Hematopoietic multipotent progenitor cell treated with erythropoietin and hydrocortisone succinate and interleukin-3 and kit ligand, for 6 days (in vitro differentiated cells): ENCODE measurements around the gene SLC7A7.
A peak's percentile ranks its signal among the peaks of the same experiment; 100 is the strongest.
"Not testable (repeated sequence)": the region's sequence is repeated elsewhere in the genome, so short reads cannot be mapped to it uniquely, and the experiment has no call there.

Experiments
- DNase-seq: peaks from one replicate; pipeline ENCODE4 v3.0.0-alpha.2; 2015

The SLC7A7 gene

GRCh38 chr14:22843123-22843925 lies 28.1 kb upstream of the SLC7A7 start:
- DNase-seq, result no peak

- no peak for DNase-seq
These were observed 27.2 kb upstream of the SLC7A7 start for GRCh38 chr14:22842211-22843122.

GRCh38 chr14:22841769-22842168 lies 26.5 kb upstream of the SLC7A7 start:
- DNase-seq, result no peak

GRCh38 chr14:22841311-22841710 lies 26.1 kb upstream of the SLC7A7 start:
- no peak for DNase-seq

GRCh38 chr14:22839159-22839779 lies 24.0 kb upstream of the SLC7A7 start:
- DNase-seq, result no peak

- peak; percentile 57 for DNase-seq
These were observed 23.4 kb upstream of the SLC7A7 start for GRCh38 chr14:22838631-22839041.

- DNase-seq, result peak; percentile 20
These were observed 22.7 kb upstream of the SLC7A7 start for GRCh38 chr14:22837750-22838538.

- peak; percentile 75 for DNase-seq
These were observed 22.0 kb upstream of the SLC7A7 start for GRCh38 chr14:22837114-22837749.

GRCh38 chr14:22836301-22837113 lies 21.3 kb upstream of the SLC7A7 start, which contains the start of gene MMP14:
MMP14 (plus strand) TSS chr14:22836585; CDS start chr14:22836818, 233 bp downstream.
- DNase-seq, result peak; percentile 43

GRCh38 chr14:22835505-22835904 lies 20.3 kb upstream of the SLC7A7 start:
- DNase-seq, result no peak

GRCh38 chr14:22830443-22831010 lies 15.3 kb upstream of the SLC7A7 start:
- peak; percentile 26 for DNase-seq

GRCh38 chr14:22829661-22830442 lies 14.6 kb upstream of the SLC7A7 start, which contains the start of gene MRPL52:
MRPL52 (plus strand) TSS chr14:22829887; CDS start chr14:22829913, 26 bp downstream.
- peak; percentile 97 for DNase-seq

GRCh38 chr14:22829076-22829660 lies 13.9 kb upstream of the SLC7A7 start:
- DNase-seq, result not testable (repeated sequence)

- DNase-seq, result peak; percentile 65
These were observed 9.6 kb upstream of the SLC7A7 start for GRCh38 chr14:22824711-22825359.

GRCh38 chr14:22822571-22823098 lies 7.4 kb upstream of the SLC7A7 start:
- peak; percentile 88 for DNase-seq

GRCh38 chr14:22822016-22822570 lies 6.9 kb upstream of the SLC7A7 start:
- DNase-seq, result no peak

- no peak for DNase-seq
These were observed 6.2 kb upstream of the SLC7A7 start for GRCh38 chr14:22821193-22822015.
